NOMO-1 (cell line): ENCODE measurements around the gene LSP1.

Experiments used
- DNase-seq, 2 experiments: peaks; one replicate each; lab custom pipeline; 2025; ENCODE audit not compliant: unreplicated experiment in 2 of 2; lab: John Stamatoyannopoulos, UW

LSP1 gene

DNA sequence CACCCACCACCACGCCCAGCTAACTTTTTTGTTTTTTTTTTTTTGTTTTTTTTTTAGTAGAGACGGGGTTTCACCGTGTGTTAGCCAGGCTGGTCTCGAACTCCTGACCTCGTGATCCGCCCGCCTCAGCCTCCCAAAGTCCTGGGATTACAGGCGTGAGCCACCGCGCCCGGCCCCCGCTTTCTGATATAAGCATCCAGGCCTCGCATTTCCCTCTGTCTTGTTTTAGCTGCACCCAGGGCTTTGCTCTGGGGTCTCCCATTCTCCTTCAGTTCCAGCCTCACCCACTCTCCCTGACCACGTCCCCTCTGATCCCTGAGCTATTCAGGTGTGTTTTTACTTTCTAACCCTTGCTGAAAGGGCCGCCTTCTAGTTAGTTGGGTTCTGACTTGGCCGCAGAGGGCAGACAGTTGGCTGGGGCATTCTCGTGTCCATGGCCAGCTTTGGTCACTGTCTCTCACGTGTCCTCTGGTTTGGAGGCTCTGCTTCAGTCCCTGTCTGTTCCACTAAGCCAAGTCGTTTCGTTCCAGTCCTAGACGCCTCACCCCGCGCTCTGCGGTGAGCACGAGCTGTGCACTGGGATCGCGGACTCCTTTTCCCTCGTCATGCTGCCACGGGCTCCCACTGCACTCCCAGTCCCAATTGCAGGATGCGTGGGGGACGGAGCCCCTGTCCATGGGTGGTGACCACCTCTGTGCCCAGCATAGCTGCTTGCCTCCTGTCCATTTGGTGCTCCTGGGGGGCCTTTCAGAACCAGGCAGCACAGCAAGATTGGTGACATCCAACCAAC, 60.6 kb downstream of the LSP1 start:
- no peak for DNase-seq

DNA sequence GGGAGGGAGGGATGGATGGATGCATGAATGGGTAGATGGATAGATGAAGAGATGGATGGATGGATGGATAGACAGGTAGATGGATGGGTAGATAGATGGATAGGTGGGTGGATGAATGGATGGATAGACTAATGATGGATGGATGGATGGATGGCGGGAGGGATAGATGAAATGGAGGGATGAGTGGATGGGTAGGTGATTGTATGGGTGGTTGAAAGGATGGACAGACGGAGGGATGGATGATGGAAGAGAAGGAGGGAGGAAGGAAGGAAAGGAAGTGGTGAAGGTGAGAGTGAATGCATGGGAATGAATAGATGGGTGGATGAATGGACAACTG, 62.9 kb downstream of the LSP1 start:
- no peak for DNase-seq

DNA sequence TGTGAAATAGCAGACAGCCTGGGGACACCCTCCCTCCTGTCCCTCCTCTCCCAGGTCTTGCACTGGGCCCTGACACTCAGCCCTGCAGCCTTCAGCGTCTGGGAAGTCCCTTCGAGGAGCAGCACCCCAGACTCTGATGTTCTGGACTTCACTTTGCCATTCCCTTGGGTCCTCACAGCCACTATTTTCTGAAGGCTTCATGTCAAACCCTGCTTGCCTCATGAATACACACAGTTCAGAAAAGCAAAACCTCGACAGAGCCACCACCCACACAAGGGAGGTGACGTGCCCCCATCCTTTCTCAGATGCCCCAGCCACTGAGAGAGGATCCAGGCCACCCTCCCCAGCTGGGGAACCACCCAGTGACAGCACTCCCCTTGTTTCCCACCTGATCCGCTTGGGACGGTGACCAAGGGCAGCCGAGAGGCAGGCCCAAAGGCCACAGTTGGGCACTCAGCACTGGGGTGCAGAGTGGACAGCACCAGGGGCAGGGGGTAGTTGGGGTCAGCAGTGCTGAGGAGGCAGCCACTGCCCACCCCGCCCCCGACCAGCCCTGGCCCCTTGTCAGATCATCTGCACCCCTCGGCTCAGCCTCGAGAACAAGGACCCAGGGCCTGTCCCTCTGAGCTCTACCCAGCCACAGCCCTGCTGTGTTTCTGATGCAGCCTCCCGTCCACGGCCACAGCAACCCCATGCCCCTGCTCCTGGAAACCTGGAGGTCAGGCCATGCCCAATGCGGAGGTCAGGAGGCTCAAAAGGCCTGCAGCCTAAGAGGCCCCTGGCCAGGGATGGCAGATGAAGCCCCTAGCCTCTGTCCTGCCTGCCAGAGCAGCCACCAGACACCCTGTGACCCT, 63.5 kb downstream of the LSP1 start:
- no peak for DNase-seq

DNA sequence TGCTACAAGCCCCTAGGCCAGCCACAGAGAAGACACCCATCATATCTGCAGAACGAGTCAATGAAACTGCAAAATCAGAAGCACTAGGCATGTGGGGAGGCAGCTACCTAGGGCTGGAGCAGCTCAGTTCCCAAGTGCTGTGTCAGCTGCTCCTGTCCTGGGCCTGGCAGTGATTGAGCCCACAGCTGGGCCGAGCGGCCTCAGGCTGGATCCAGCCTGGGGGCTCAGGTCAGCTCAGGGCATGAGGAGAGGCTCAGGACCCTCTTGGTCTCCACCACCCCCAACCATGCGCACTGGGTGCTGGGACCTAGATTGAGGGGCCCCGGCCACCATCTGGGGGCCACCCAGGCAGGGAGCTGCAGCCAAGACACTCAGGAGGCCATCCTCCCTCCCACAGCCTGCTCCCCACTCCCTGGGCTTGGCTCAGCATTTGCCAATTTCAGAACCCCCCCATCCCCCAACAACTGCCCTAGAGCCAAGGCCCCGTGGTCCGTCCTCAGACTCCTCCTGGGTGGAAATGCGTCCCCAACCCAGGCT, 64.2 kb downstream of the LSP1 start:
- no peak for DNase-seq

DNA sequence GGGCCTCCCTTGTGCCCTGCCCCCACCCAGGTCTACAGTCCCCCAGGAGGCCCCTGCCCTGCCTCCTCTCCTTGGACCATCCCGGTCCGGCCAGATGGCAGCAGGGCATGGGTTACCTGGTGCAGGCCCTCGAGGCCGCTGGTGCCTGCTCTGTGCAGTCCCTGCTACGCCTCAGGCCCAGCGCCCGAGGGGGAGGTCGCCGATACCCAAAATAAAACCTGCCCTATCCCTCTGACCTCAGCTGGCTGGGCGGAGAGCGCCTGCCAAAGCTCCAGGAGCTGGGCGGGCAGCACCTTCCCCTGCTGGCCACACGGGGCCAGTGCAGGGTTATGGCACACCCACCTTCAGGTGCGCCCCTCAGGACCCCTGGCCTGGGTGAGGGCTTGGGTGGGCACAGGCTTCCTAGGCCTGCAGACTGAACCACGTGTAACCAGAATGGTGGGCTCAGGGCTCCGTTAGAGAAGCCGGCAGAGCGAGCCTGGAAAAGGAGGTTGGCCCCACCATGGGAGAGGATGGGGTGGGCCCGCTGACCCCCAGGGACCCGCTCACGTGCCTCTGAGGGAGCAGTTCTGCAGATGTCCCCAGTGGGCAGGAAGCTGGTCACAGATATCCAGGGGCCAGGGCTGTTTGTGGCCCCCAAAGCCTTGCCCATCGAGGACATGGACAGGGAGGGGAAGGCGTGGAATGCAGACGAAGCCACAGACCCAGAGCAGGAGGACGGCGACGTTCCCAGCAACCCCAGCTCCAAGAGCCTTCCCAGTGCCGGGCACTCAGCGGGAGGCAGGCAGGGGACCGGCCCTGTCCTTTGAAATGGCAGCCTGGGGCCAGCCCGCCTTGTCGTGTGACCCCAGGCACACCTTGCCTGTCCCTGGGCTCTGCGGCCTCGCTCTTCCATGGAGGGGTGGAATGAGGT, 64.9 kb downstream of the LSP1 start:
- peak in 1 of 2 experiments; percentile 10 for DNase-seq

DNA sequence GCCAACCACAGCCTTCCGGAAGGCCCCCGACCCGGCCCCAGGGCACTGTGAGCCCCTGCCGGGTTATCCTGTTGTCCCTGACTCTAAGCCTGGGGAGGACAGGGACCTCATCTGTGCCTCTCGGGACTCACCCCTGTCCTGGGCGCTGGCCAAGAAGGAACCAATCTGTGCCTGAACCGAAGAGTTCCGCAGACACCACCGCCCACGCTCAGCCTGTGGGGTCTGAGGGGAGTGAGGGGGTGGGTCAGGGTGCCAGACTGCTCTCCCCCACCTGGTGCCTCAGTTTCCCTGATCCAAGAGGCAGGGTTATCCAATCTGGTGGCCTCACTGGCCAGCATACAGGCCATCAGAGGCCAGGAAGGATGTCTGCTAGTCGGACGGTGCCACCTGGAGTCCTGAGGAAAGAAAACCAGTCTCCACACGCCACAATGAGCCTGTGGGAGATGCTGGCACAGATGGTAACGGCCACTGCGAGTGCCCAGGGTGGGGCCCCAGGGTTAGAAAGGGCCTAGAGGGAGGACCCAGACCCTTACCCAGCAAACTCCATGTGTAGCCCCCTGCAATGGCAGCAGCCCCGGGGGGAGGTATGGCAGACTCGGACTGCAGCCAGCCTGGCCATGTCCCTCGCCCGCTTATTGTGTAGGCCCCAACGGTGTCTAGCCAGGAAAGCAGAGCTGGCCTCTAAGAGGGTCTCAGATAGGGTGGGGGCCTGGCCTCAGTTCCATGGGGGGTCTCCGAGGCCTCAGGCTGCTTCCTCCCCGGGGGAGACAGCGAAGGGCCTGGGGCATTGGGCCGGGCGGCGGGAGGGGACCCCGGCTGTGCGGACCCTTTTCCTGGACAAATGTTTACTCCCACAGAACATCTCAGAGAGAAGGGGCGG, 65.8 kb downstream of the LSP1 start:
- no peak for DNase-seq

DNA sequence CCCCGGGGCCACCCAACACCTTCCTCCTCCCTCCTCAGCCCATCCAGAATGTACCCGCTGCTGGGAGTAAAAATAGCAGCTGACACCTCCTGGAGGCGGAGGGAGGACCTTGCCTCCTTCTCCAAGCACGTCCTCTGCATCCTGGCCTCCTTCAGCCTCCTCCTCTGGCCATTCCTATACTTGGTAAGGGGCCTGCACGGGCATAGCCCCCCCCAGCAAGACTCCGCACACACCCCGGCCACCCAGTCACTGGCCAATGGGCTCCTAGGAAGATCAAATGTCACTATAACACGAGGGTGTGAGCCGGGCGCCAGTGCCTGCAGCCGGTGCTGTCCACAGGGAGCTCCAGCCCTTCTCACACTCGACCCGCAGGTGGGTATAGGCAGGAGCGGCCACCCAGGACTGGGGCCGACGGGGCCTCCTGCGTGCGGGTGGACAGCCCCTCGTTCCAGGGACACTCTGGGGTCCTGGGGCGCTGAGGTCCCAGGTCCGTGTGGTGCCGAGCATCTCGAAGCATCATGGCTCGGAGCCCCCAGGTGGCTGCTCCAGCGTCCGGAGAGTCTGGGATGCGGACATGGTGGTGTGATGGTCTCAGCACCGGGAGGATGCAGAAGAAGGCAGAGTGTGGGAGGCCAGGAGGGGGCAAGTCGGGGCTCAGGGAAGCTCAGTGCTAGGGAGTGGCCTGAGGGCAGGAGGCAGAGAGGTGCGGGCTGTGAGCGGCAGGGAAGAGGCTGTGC, 66.7 kb downstream of the LSP1 start, which contains the start of gene TNNT3:
Gene TNNT3, plus strand, starts transcription at position 313 of the 737 bp plus-strand sequence. CDS start 3,172 bp downstream, outside the sequence.
- DNase-seq = no peak

DNA sequence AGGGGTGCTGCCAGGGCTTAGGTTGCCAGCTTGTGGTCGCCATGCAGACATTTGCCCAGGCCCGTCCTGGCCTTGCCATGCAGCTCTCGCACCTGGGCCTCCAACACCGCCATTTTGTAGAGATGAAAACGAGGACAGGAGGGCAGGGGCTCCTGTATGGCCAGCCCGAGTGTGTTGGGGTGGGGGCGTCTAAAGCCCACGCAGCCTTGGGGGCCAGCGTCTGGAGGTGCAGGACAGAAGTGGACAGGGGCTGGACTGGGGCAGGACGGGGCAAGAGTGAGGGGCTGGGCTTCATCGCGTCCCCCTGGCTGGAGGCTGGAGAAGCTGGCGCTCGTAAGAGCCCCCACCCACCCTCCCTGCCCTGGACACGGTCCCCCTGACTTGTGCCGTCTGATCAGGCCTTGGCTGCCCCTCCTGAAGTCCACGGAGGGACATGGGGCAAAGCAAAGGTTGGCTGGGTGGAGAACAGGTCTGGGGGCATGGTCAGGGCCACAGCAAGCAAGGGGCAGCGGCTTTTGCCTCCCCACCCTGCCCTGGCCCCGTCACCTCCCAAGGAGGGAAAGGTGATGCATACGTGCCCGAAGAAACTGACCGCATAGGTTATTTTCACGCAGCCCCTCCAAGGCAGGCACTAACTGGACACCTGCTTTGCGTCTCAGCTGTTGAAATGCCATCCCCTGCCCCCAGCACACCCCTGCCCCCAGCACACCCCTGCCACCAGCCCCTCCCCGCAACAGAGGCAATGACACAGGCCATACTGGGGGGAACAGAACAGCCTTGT, 67.4 kb downstream of the LSP1 start:
- no peak for DNase-seq

DNA sequence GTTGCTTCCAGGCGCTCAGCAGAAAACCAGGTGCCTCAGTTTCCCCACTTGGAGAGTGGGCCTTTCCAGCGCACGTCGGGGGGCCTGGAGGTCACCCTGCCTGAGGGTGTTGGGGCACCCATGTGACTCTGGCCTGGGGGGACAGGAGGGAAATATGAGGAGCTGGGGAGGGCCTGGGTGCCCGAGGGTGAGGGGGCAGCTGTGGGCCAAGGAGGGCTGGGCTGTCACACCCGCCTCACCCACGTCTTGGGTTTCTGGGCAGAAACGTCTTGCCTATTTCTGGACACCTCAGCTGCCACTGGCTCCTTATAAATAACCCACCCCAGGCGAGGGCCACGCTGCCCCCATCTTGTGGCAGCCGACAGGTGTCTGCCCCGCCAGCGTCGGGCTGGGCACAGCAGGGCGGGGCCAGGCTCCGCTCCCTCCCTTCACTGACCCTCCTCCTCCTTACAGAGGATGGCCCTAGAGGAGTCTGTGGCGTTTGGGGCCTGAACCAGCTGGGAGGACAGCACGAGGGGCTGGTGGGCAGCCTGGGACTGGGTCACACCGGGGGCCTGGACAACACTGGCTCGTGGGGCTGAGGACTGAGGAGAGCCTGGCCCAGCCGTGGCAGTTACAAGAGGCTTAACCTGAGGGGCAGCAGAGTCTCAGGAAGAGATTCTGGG, 68.2 kb downstream of the LSP1 start:
- no peak for DNase-seq

DNA sequence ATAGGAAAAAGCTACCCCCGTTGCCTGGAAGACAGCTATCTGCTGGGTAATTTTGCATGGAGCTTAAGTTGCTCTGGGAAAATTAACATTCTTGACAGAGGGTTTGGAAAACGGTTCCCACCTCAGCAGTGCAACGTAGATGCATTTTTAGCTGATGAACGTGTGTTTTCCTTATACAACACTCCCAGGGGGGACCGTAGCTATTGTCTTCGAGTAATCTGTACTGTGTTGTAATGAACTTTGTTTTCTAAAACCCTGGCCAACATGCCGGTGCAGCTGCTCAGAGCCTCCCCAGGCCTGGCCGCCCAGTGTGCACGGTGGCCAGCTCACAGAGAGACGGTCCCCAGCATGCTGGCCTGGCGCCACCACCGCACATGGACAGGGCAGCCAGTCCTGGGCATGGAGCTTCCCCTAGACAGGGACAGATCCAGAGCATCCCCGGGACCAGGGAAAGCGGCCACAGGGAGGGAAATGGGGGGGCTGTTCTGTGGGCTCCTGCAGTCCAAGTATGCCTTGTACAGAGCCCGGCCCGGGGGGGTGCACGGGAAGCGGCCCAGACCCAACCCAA, 68.8 kb downstream of the LSP1 start:
- no peak for DNase-seq

DNA sequence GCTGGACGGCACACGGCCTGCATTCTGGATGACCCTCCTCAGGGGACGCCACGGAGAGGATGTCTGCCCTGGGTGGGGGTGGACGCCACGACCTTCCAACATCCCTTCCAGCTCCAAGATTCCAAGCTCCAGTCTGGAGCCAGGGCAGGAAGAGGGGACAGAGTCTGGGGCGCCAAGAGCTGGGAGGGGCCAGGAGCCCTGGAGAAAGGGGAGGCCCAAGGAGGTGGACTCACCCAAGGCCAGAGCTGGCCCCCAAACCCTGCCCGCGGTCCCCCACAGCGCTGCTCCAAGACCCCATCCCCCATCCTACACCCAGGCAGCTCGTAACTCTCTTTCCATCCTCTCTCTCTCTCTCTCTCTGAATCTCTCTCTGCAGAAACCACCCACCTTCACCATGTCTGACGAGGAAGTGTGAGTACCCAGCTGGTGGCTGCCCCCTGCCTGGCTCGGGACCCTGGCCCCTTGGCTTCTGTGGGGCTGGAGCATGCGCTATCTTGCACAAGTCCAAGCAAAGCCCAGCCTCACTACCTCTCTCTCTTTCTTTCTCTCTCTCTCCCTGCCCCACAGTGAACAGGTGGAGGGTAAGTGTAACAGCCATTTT, 69.7 kb downstream of the LSP1 start:
- DNase-seq = no peak

DNA sequence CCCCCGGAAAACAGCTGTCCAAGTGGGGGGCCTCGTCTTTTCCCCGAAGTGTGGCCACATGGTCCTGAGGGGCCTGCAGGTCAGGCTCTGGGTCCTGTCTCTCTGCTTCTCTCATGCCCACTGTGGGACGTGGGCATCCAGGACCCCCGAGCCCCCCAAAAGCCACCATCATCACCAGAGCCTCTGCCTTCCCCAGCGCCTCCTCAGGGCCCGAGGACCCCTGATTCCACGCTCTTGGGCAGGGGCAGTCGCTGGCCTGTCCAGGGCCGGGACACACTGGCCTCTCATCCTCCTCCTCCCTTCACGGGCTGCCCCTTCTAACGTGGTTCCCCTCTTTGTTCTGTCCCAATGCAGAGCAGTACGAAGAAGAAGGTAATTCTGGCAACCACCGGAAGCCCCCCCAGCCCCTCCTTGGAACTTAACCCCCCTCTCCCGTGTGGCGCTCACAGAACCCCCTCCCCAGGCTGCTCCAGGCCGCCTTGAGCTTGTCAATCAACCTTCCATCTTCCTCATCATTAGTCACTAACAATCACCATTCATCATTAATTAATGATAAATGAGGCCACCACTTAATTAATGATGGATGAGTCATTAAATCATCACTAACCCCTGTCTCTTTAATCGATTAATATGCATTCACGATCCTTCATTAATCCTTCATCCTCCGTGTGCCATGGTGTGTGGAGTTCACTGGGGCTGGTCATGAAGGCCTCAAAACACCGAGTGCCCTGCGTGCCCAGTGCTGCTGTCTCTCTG, 70.5 kb downstream of the LSP1 start:
- no peak for DNase-seq

DNA sequence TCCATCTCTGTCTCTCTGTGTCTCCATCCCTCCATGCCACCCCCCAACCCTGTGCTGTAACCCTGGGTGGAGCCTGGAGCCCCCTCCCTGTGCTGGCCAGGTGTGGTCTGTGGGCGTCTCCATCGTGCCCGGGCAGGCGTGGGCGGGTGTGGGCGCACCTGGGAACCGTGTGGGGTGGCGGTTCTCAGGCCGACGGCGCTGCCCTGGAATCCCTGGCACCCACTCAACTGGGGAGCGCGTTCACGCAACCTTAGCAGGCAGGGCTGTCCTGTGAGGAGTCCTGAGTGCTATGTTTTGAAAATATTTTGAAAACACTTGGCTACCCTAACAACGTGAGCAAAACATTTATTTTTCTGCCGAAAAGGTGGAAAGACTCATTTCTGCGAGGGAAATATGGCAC, 71.3 kb downstream of the LSP1 start:
- no peak for DNase-seq

DNA sequence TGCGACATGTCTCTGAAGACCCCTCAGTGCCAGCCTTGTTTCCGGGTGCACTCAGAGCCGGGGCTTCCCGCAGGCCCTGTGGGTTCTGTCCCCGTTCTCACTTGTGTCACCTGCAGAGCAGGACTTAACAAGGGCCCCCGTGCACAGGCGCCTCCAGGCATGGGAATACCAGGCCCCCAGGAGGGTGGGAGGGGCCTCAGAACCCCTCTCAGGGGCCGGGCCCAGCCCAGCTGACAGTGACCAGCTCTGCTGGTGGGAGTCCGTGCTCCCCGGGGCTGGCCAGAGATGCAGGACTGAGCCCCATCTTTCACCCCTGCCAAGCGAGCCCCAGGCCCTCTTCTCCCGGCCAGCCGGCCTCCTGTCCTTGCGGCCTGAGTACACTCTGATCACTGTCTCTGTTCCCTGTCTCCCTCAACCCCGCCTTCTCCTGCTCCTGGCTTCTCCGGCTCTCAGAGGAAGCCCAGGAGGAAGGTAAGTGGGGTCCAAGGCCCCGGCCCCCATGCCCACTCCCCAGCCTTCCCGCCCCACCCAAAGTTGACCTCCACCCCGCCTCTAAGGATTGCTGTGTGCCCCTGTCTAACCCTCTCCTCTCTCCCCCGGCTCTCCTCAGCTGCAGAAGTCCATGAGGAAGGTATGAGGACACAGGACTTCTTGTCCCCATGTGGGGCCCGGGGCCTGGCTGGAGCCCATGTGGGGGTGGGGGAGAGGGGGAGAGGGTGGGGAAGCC, 71.9 kb downstream of the LSP1 start:
- DNase-seq = no peak

DNA sequence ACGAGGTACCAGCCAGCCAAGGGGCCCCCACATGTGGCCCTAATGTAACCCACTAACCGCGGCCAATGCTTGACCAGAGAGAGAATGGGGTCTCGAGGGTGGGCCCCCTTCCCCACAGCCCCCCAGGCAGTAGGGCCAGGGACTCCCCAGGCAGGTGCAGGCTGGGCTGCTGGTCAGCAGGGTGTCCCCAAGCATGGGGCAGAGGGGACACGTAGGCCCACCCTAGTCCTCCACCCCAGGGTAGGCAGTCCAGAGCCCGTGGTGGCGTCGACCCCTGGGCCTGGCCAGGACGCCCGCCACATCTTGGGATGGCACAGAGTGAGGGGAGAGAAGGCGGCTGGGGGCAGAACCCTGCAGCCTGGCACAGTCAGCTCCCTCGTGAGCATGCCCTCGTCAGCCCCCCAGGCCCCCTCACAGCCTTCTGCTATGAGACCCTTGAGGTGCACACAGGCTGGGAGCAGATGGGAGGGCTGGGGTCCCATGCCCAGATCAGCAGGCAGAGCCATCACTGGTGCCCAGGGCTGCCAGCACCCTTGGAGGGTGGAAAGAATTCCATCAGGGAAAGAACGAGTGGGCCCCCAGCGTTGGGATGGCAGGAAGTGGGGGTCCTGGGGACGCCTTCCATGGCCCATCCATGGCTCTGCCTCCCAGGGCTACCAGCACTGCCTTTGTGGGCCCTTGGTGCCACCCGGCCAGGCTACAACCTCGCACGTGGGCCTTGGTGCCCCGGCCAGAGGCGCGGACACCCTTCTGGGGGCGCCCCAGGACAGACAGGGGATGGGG, 72.7 kb downstream of the LSP1 start:
- DNase-seq = no peak
